Kasumi-1 (cell line): ENCODE data around the gene PTPRF.

Experiments used
- DNase-seq, 2 experiments: peaks; one replicate each; lab custom pipeline; 2025; lab: John Stamatoyannopoulos, UW

PTPRF gene

GRCh38 chr1:43669878-43670277 is 139.2 kb downstream of the PTPRF start:
- DNase-seq = no peak

- DNase-seq = no peak
These were observed 140.5 kb downstream of the PTPRF start for GRCh38 chr1:43671193-43671592.

GRCh38 chr1:43671626-43672330 is 141.1 kb downstream of the PTPRF start:
- no peak for DNase-seq

GRCh38 chr1:43673261-43673660 is 142.6 kb downstream of the PTPRF start:
- no peak for DNase-seq
